ENCODE measurements around the gene RANBP1.

The RANBP1 gene

DNA sequence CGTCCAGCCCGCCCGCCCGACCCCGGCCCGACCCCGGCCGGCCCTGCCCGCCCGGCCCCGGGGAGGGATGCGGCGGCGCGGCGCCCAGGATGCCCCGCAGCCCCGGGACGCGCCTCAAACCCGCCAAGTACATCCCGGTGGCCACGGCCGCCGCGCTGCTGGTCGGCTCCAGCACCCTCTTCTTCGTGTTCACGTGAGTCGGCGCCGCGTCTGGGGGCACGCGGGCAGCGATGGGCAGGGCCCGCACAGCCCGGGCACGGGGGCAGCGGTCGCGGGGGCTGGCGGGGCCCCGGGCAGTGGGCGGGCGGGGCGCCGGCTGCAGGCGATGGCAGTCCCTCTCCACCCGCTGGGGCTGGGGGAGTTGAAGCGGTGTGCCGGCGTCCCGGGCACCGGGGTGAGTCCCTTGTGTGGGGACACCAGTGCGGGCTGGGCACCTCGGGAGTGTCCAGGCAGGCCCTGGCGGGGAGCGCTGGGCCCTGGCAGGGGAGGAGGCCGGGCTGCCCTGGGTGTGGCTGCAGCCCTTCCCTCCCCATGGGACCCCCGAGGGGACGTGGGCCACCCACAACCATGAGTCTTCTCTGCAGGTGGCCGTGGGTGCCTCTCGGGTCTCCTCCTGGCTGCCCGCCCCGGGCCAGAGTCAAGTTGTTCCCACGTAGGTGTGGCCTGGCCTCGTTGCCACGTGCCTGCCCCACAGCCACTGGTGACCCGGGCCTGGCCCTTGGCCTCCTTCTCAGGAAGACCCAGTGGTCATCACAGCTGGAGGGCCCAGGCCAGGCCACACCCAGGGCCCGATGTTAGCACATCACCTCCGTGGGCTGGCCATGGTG is 16.2 kb downstream of the RANBP1 start:
- peaks cover 15% of the 10 kb centered on the region in 2 donors for H3K4me1 ChIP-seq (ENCODE audit: control insufficient read depth in 2 of 2, insufficient read depth in 2 of 2, low read length in 2 of 2)
- H3K9ac ChIP-seq (ENCODE audit: low read depth in 1 of 2, low read length in 2 of 2): peak overlapping the region; percentile 44 to 71
- H3K27ac ChIP-seq (ENCODE audit: low read depth in 2 of 2, low read length in 2 of 2): no peak overlapping the region
- H3K9me3 ChIP-seq (ENCODE audit: control insufficient read depth in 2 of 2, low read length in 2 of 2): no peaks in the 10 kb centered on the region
- H3K4me3 ChIP-seq (ENCODE audit: low read length in 2 of 2): peak overlapping the region; percentile 72 to 75
- H3K36me3 ChIP-seq (ENCODE audit: control insufficient read depth in 2 of 2, insufficient read depth in 2 of 2, low read length in 2 of 2): peaks cover 3% of the 10 kb centered on the region in 2 donors
- no peaks in the 10 kb centered on the region for H3K27me3 ChIP-seq (ENCODE audit: control insufficient read depth in 2 of 2, insufficient read depth in 2 of 2, low read length in 2 of 2)

DNA sequence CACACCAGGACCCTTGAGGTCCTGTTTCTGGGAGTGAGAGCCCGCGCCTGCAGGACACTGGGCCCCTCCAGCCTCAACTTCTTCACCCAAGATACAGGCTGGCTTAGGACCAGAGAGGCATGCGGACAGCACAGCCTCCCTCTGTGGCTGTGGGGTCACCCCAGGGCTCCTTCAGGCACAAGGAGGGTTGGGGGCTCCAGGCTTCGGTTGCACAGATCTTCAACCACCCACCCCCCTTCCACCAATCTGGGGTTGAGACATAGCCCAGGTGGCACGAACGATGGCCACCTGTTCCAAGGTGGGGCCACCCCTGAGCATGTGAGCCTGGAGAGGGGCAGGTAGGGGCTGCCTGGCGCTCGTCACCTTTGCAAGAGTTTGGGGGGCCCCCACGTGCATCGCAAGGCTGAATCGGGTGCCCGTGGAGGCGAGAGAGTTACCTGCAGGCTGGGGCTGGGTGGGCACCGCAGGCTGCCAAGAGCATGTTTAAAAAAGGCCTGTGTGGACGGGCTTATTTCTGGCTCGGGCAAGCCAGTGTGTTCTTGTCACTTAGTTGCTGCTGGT is 16.9 kb downstream of the RANBP1 start:
- H3K27ac ChIP-seq (ENCODE audit: low read depth in 2 of 2, low read length in 2 of 2): no peak overlapping the region
- H3K9me3 ChIP-seq (ENCODE audit: control insufficient read depth in 2 of 2, low read length in 2 of 2): no peaks in the 10 kb centered on the region
- peak overlapping the region; percentile 44 to 71 for H3K9ac ChIP-seq (ENCODE audit: low read depth in 1 of 2, low read length in 2 of 2)
- peak overlapping the region; percentile 72 to 75 for H3K4me3 ChIP-seq (ENCODE audit: low read length in 2 of 2)
- peaks cover 17 to 18% of the 10 kb centered on the region in 2 donors for H3K4me1 ChIP-seq (ENCODE audit: control insufficient read depth in 2 of 2, insufficient read depth in 2 of 2, low read length in 2 of 2)
- no peaks in the 10 kb centered on the region for H3K27me3 ChIP-seq (ENCODE audit: control insufficient read depth in 2 of 2, insufficient read depth in 2 of 2, low read length in 2 of 2)
- H3K36me3 ChIP-seq (ENCODE audit: control insufficient read depth in 2 of 2, insufficient read depth in 2 of 2, low read length in 2 of 2): no peaks in the 10 kb centered on the region

GRCh38 chr22:20133930-20134549 is 18.1 kb downstream of the RANBP1 start:
- Histone ChIP-seq H3K4me3 (ENCODE audit: low read length in 2 of 2) (no peak overlapping the region), H3K27ac (ENCODE audit: low read depth in 2 of 2, low read length in 2 of 2) (no peak overlapping the region), H3K9me3 (ENCODE audit: control insufficient read depth in 2 of 2, low read length in 2 of 2) (no peaks in the 10 kb centered on the region), H3K4me1 (ENCODE audit: control insufficient read depth in 2 of 2, insufficient read depth in 2 of 2, low read length in 2 of 2) (peaks cover 17 to 19% of the 10 kb centered on the region in 2 donors), H3K36me3 (ENCODE audit: control insufficient read depth in 2 of 2, insufficient read depth in 2 of 2, low read length in 2 of 2) (no peaks in the 10 kb centered on the region), H3K9ac (ENCODE audit: low read depth in 1 of 2, low read length in 2 of 2) (no peak overlapping the region), H3K27me3 (ENCODE audit: control insufficient read depth in 2 of 2, insufficient read depth in 2 of 2, low read length in 2 of 2) (no peaks in the 10 kb centered on the region)

DNA sequence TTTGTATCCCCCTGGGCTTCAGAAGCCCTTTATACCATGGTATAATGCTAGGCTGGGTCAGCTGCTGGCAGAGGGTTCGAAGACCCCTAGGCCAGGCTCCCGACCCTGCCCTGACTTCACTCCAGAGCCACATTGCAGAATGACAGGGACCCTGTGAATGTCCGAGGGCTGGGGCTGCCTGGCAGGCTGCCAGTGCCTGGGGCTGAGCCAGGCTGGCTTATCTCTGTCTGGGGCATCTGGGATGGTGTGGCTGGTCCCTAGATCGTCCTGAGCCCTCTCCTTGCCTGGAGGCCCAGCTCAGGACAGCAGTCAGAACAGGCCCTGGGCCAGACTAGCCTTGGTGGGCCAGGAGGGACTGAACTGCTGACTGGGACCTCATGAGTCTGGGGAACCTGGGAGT is 19.4 kb downstream of the RANBP1 start:
- peaks cover 0 to 7% of the 10 kb centered on the region in 2 donors for H3K36me3 ChIP-seq (ENCODE audit: control insufficient read depth in 2 of 2, insufficient read depth in 2 of 2, low read length in 2 of 2)
- no peak overlapping the region for H3K9ac ChIP-seq (ENCODE audit: low read depth in 1 of 2, low read length in 2 of 2)
- no peaks in the 10 kb centered on the region for H3K9me3 ChIP-seq (ENCODE audit: control insufficient read depth in 2 of 2, low read length in 2 of 2)

GRCh38 chr22:20135806-20136602 is 20.1 kb downstream of the RANBP1 start:
- H3K27ac ChIP-seq (ENCODE audit: low read depth in 2 of 2, low read length in 2 of 2): no peak overlapping the region
- no peak overlapping the region for H3K9ac ChIP-seq (ENCODE audit: low read depth in 1 of 2, low read length in 2 of 2)
- H3K4me1 ChIP-seq (ENCODE audit: control insufficient read depth in 2 of 2, insufficient read depth in 2 of 2, low read length in 2 of 2): peaks cover 12 to 19% of the 10 kb centered on the region in 2 donors
- H3K4me3 ChIP-seq (ENCODE audit: low read length in 2 of 2): no peak overlapping the region
- no peaks in the 10 kb centered on the region for H3K27me3 ChIP-seq (ENCODE audit: control insufficient read depth in 2 of 2, insufficient read depth in 2 of 2, low read length in 2 of 2)
- H3K9me3 ChIP-seq (ENCODE audit: control insufficient read depth in 2 of 2, low read length in 2 of 2): no peaks in the 10 kb centered on the region
- H3K36me3 ChIP-seq (ENCODE audit: control insufficient read depth in 2 of 2, insufficient read depth in 2 of 2, low read length in 2 of 2): peaks cover 0 to 7% of the 10 kb centered on the region in 2 donors

More for the DNA sequence above, 19.4 kb downstream of the RANBP1 start:
- Histone ChIP-seq H3K27me3 (ENCODE audit: control insufficient read depth in 2 of 2, insufficient read depth in 2 of 2, low read length in 2 of 2) (no peaks in the 10 kb centered on the region), H3K4me3 (ENCODE audit: low read length in 2 of 2) (no peak overlapping the region), H3K27ac (ENCODE audit: low read depth in 2 of 2, low read length in 2 of 2) (no peak overlapping the region), H3K4me1 (ENCODE audit: control insufficient read depth in 2 of 2, insufficient read depth in 2 of 2, low read length in 2 of 2) (peaks cover 16 to 19% of the 10 kb centered on the region in 2 donors)

- H3K36me3 ChIP-seq (ENCODE audit: control insufficient read depth in 2 of 2, insufficient read depth in 2 of 2, low read length in 2 of 2): peaks cover 0 to 7% of the 10 kb centered on the region in 2 donors
- H3K27me3 ChIP-seq (ENCODE audit: control insufficient read depth in 2 of 2, insufficient read depth in 2 of 2, low read length in 2 of 2): no peaks in the 10 kb centered on the region
- no peak overlapping the region for H3K27ac ChIP-seq (ENCODE audit: low read depth in 2 of 2, low read length in 2 of 2)
- no peak overlapping the region for H3K4me3 ChIP-seq (ENCODE audit: low read length in 2 of 2)
- no peak overlapping the region for H3K9ac ChIP-seq (ENCODE audit: low read depth in 1 of 2, low read length in 2 of 2)
- peaks cover 12 to 19% of the 10 kb centered on the region in 2 donors for H3K4me1 ChIP-seq (ENCODE audit: control insufficient read depth in 2 of 2, insufficient read depth in 2 of 2, low read length in 2 of 2)
- H3K9me3 ChIP-seq (ENCODE audit: control insufficient read depth in 2 of 2, low read length in 2 of 2): no peaks in the 10 kb centered on the region
Measured at GRCh38 chr22:20136603-20136873, 20.6 kb downstream of the RANBP1 start.

DNA sequence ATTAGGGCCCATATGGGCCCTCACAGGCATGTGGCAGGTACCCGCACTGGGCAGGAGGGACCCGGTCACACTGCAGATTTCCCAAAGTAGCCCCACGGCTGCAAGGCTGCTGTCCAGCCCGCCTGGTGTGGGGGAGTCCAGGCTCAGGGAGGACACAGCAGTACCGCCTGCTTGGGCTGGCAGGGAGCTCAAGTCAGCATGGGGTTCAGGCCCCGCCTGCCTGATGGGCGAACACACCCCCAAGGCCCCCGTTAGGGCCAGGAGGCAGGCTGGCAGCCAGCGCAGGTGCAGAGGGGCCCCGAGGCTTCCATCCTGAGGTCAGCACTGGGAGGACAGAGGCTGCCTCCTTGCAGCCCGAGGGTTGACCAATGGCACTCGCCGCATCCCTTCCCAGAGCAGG is 21.2 kb downstream of the RANBP1 start:
- Histone ChIP-seq H3K4me1 (ENCODE audit: control insufficient read depth in 2 of 2, insufficient read depth in 2 of 2, low read length in 2 of 2) (peaks cover 12 to 17% of the 10 kb centered on the region in 2 donors), H3K36me3 (ENCODE audit: control insufficient read depth in 2 of 2, insufficient read depth in 2 of 2, low read length in 2 of 2) (peaks cover 0 to 7% of the 10 kb centered on the region in 2 donors), H3K4me3 (ENCODE audit: low read length in 2 of 2) (no peak overlapping the region), H3K27me3 (ENCODE audit: control insufficient read depth in 2 of 2, insufficient read depth in 2 of 2, low read length in 2 of 2) (no peaks in the 10 kb centered on the region), H3K9ac (ENCODE audit: low read depth in 1 of 2, low read length in 2 of 2) (no peak overlapping the region), H3K27ac (ENCODE audit: low read depth in 2 of 2, low read length in 2 of 2) (no peak overlapping the region), H3K9me3 (ENCODE audit: control insufficient read depth in 2 of 2, low read length in 2 of 2) (no peaks in the 10 kb centered on the region)

DNA sequence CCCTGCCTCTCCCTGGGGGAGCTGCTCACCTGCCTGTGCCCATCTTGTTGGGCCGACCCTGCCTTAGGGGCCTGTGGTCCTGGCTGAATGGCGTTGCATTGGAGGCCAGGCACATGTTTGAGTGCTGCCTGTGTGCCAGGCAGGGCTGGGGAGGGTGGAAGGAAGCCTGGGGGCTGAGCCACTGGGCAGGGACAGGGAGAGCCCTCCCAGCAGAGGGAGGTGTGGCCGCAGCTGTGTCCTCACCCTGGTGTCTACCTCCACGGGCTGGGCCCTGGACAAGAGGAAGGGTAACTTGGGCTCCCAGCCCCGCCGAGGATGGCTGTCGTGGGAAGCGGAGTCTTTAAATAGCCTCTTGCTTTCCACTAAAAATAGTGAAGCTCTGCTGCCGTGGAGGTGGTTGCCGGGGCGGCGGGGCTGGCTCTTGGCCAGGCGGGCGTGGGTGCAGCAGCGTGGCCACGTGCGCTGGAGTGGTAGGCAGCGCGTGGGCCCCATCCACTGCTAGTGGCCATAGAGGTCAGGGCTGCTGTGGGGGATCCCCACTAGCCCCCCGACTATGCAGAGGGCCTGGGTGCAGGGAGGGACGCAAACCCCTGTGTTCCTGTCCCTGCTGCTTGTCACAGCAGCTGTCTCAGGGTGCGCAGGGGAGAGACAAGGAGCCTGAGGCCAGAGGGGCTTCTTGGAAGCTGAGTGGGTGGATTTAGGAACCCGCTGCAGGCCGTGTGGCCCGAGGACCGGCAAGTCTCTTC is 21.9 kb downstream of the RANBP1 start:
- H3K9me3 ChIP-seq (ENCODE audit: control insufficient read depth in 2 of 2, low read length in 2 of 2): no peaks in the 10 kb centered on the region
- peaks cover 5 to 10% of the 10 kb centered on the region in 2 donors for H3K4me1 ChIP-seq (ENCODE audit: control insufficient read depth in 2 of 2, insufficient read depth in 2 of 2, low read length in 2 of 2)
- H3K27me3 ChIP-seq (ENCODE audit: control insufficient read depth in 2 of 2, insufficient read depth in 2 of 2, low read length in 2 of 2): no peaks in the 10 kb centered on the region
- no peak overlapping the region for H3K27ac ChIP-seq (ENCODE audit: low read depth in 2 of 2, low read length in 2 of 2)
- H3K4me3 ChIP-seq (ENCODE audit: low read length in 2 of 2): no peak overlapping the region
- H3K36me3 ChIP-seq (ENCODE audit: control insufficient read depth in 2 of 2, insufficient read depth in 2 of 2, low read length in 2 of 2): peaks cover 0 to 7% of the 10 kb centered on the region in 2 donors
- H3K9ac ChIP-seq (ENCODE audit: low read depth in 1 of 2, low read length in 2 of 2): no peak overlapping the region

DNA sequence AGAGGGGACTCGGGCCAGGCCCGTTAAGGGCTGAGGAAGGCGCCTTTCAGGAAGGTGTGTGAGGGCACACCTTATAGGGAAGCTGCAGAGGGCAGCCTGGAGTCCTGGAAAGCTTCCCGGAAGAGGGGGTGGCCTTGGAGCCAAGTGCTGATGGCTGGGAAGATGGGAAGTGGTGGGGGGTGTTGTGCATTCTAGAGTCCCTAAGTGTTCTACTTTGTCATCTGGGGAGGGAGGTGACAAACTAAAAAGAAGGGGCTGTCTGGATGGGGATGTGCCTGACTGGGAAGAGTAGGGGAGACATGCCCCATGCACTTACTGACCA is 22.5 kb downstream of the RANBP1 start:
- no peaks in the 10 kb centered on the region for H3K27me3 ChIP-seq (ENCODE audit: control insufficient read depth in 2 of 2, insufficient read depth in 2 of 2, low read length in 2 of 2)
- no peak overlapping the region for H3K9ac ChIP-seq (ENCODE audit: low read depth in 1 of 2, low read length in 2 of 2)
- no peak overlapping the region for H3K4me3 ChIP-seq (ENCODE audit: low read length in 2 of 2)
- no peaks in the 10 kb centered on the region for H3K9me3 ChIP-seq (ENCODE audit: control insufficient read depth in 2 of 2, low read length in 2 of 2)
- H3K4me1 ChIP-seq (ENCODE audit: control insufficient read depth in 2 of 2, insufficient read depth in 2 of 2, low read length in 2 of 2): peaks cover 3 to 9% of the 10 kb centered on the region in 2 donors
- peaks cover 0 to 7% of the 10 kb centered on the region in 2 donors for H3K36me3 ChIP-seq (ENCODE audit: control insufficient read depth in 2 of 2, insufficient read depth in 2 of 2, low read length in 2 of 2)
- H3K27ac ChIP-seq (ENCODE audit: low read depth in 2 of 2, low read length in 2 of 2): no peak overlapping the region
